DND-41 (cell line): Measurements from ENCODE around the gene MYL6B.
A peak's percentile ranks its signal among the peaks of the same experiment; 100 is the strongest.

Experiments used
- ATAC-seq: fragments of 200-7000 bp; cut with Tn5 transposase; 3 replicates; pipeline ENCODE4 v1.9.1; 2021; ENCODE audit warnings: low read depth; ENCODE audit not compliant: insufficient read depth
- DNase-seq: peaks from one replicate; pipeline ENCODE4 v3.0.0-alpha.2; 2020
- H2AFZ ChIP-seq: 2 replicates; pipeline ENCODE4 v1.6.0; 2012; ENCODE audit warnings: low read depth, low read length
- H3K27ac ChIP-seq: 2 replicates; pipeline ENCODE4 v1.5.1; 2012; ENCODE audit warnings: low read length, inconsistent platforms
- H3K27me3 ChIP-seq: fragments of 200-600 bp; sonication (generic); 2 replicates; pipeline ENCODE4 v1.6.0; 2012; ENCODE audit warnings: low read length, mild to moderate bottlenecking, inconsistent platforms; ENCODE audit not compliant: insufficient read depth, poor library complexity
- H3K36me3 ChIP-seq: 2 replicates; pipeline ENCODE4 v1.5.1; 2012; ENCODE audit warnings: low read length, inconsistent platforms; ENCODE audit not compliant: insufficient read depth
- H3K4me1 ChIP-seq: 2 replicates; pipeline ENCODE4 v1.5.1; 2012; ENCODE audit warnings: mild to moderate bottlenecking, low read length; ENCODE audit not compliant: insufficient read depth
- H3K4me2 ChIP-seq: 2 replicates; pipeline ENCODE4 v1.6.0; 2012; ENCODE audit warnings: mild to moderate bottlenecking, moderate library complexity, low read length, inconsistent platforms; ENCODE audit not compliant: insufficient read depth
- H3K4me3 ChIP-seq, 2 experiments: fragments of 200-600 bp in 1 of 2; shearing (Covaris generic) in 1 of 2; 2 replicates each; pipeline ENCODE4 v1.5.1; 2012 to 2016; ENCODE audit warnings: inconsistent platforms in 2 of 2, low read length in 2 of 2, mild to moderate bottlenecking in 2 of 2, low read depth in 1 of 2, moderate library complexity in 1 of 2
- H3K79me2 ChIP-seq: 2 replicates; pipeline ENCODE4 v1.6.0; 2012; ENCODE audit warnings: low read length, inconsistent platforms; ENCODE audit not compliant: insufficient read depth
- H3K9ac ChIP-seq: 2 replicates; pipeline ENCODE4 v1.6.0; 2012; ENCODE audit warnings: low read depth, mild to moderate bottlenecking, inconsistent platforms, low read length, moderate library complexity
- H3K9me3 ChIP-seq: 2 replicates; pipeline ENCODE4 v1.5.1; 2012; ENCODE audit warnings: low read length, moderate library complexity, mild to moderate bottlenecking, inconsistent platforms; ENCODE audit not compliant: insufficient read depth, severe bottlenecking
- H4K20me1 ChIP-seq: 2 replicates; pipeline ENCODE4 v1.6.0; 2012; ENCODE audit warnings: low read length; ENCODE audit not compliant: insufficient read depth
- CTCF ChIP-seq: IDR thresholded peaks from 2 replicates; pipeline ENCODE4 v1.5.1; 2012; ENCODE audit warnings: borderline replicate concordance, low read length, moderate library complexity, mild to moderate bottlenecking; ENCODE audit not compliant: poor library complexity, severe bottlenecking; ENCODE audit errors: extremely low read depth
- EZH2 ChIP-seq: IDR thresholded peaks from 3 replicates; pipeline ENCODE4 v1.6.1; 2012; ENCODE audit warnings: borderline replicate concordance, low read depth, mild to moderate bottlenecking, moderate library complexity, low read length, inconsistent platforms; ENCODE audit not compliant: severe bottlenecking

MYL6B gene

GRCh38 chr12:56153678-56154065, 1.3 kb downstream of the MYL6B start:
- TF ChIP-seq EZH2: no peak
- no peak for TF ChIP-seq CTCF
- Histone ChIP-seq H3K27me3 (no peaks in the 10 kb centered on the region), H3K4me1 (peaks cover 52% of the 10 kb centered on the region), H3K79me2 (peaks cover 50% of the 10 kb centered on the region), H3K9me3 (no peaks in the 10 kb centered on the region), H3K4me3 (peak overlapping the region in 1 of 2 experiments; percentile 82; a peak in 2 of 4 replicates), H2AFZ (no peak overlapping the region), H3K27ac (peak overlapping the region; percentile 93), H4K20me1 (no peaks in the 10 kb centered on the region), H3K9ac (peak overlapping the region; percentile 89), H3K4me2 (peak overlapping the region; percentile 99), H3K36me3 (peaks cover 20% of the 10 kb centered on the region)
- ATAC-seq (no peak), DNase-seq (no peak)

GRCh38 chr12:56154246-56154771, 1.9 kb downstream of the MYL6B start:
- Histone ChIP-seq H3K79me2 (peaks cover 57% of the 10 kb centered on the region), H2AFZ (no peak overlapping the region), H3K4me1 (peaks cover 58% of the 10 kb centered on the region), H3K27me3 (no peaks in the 10 kb centered on the region), H3K36me3 (peaks cover 20% of the 10 kb centered on the region), H3K9me3 (no peaks in the 10 kb centered on the region), H4K20me1 (no peaks in the 10 kb centered on the region), H3K9ac (peak overlapping the region; percentile 89), H3K27ac (peak overlapping the region; percentile 93), H3K4me2 (peak overlapping the region; percentile 99), H3K4me3 (no peak overlapping the region)
- no peak for ATAC-seq
- no peak for DNase-seq
- TF ChIP-seq EZH2: no peak
- TF ChIP-seq CTCF: no peak

- peaks cover 62% of the 10 kb centered on the region for H3K79me2 ChIP-seq
- TF ChIP-seq CTCF (no peak), EZH2 (no peak)
- peak overlapping the region; percentile 99; the same call in 1 of the 2 replicates for H3K4me2 ChIP-seq
- H3K36me3 ChIP-seq: peaks cover 25% of the 10 kb centered on the region
- DNase-seq: no peak
- H3K4me1 ChIP-seq: peaks cover 63% of the 10 kb centered on the region
- H2AFZ ChIP-seq: no peak overlapping the region
- no peaks in the 10 kb centered on the region for H4K20me1 ChIP-seq
- H3K9ac ChIP-seq: peak overlapping the region; percentile 89; the same call in 1 of the 2 replicates
- no peaks in the 10 kb centered on the region for H3K27me3 ChIP-seq
- no peak overlapping the region for H3K4me3 ChIP-seq
- no peak for ATAC-seq
- no peaks in the 10 kb centered on the region for H3K9me3 ChIP-seq
- no peak overlapping the region for H3K27ac ChIP-seq
Observed at GRCh38 chr12:56154818-56155217, 2.4 kb downstream of the MYL6B start.
